LNCaP clone FGC (cell line): ENCODE measurements around the gene CACNA1C.

Experiments used
- DNase-seq: peaks from one replicate; pipeline ENCODE4 v3.0.0-alpha.2; 2011; ENCODE audit warnings: low read depth
- H3K4me3 ChIP-seq: 2 replicates; pipeline ENCODE4 v1.5.1; 2011; ENCODE audit warnings: mild to moderate bottlenecking, low read depth, low read length, control low read depth
- TF ChIP-seq, protein P1 (sequence below): IDR thresholded peaks from 2 replicates; pipeline ENCODE4 v1.5.1; 2012; ENCODE audit warnings: mild to moderate bottlenecking; ENCODE audit not compliant: control insufficient read depth, insufficient read depth; ENCODE audit errors: extremely low read depth

Gene CACNA1C

DNA sequence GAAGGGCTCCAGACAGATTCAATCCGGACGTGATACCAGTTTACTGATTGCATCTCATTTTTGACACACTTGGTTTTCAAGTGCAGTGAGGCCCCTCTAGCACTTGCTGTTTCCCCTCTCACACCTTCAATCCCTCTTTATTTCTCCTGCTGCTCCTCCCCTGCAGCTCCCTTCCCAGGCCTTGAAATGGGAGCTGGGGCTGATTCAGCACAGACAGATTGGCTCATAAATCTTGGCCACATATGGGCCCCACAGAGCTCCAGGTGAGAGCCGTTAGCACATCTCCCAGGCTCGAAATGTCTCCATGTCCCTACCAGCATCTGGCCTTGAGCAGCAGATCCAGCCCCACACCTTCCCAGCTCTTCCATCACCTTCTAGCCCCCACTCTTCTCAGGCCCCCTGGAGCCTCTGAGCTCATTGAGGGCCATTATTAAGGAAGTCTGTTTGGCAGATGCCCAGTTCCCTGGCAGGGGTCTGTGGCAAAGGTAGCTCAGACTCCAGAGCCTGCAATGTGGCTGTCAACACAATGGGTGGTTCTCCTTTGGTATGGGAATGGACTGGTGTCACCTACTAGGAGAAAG lies 521.7 kb downstream of the CACNA1C start:
- DNase-seq = no peak
- no peak overlapping the region for H3K4me3 ChIP-seq
- TF ChIP-seq, protein P1, sequence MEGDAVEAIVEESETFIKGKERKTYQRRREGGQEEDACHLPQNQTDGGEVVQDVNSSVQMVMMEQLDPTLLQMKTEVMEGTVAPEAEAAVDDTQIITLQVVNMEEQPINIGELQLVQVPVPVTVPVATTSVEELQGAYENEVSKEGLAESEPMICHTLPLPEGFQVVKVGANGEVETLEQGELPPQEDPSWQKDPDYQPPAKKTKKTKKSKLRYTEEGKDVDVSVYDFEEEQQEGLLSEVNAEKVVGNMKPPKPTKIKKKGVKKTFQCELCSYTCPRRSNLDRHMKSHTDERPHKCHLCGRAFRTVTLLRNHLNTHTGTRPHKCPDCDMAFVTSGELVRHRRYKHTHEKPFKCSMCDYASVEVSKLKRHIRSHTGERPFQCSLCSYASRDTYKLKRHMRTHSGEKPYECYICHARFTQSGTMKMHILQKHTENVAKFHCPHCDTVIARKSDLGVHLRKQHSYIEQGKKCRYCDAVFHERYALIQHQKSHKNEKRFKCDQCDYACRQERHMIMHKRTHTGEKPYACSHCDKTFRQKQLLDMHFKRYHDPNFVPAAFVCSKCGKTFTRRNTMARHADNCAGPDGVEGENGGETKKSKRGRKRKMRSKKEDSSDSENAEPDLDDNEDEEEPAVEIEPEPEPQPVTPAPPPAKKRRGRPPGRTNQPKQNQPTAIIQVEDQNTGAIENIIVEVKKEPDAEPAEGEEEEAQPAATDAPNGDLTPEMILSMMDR = no peak

- DNase-seq = no peak
- no peak overlapping the region for H3K4me3 ChIP-seq
- TF ChIP-seq, protein P1 = no peak
These were observed 522.5 kb downstream of the CACNA1C start for GRCh38 chr12:2575245-2575644.

- no peak overlapping the region for H3K4me3 ChIP-seq
- no peak for DNase-seq
- TF ChIP-seq, protein P1 = no peak
These were observed 525.4 kb downstream of the CACNA1C start for GRCh38 chr12:2578211-2578610.

- no peak for DNase-seq
- no peak overlapping the region for H3K4me3 ChIP-seq
- TF ChIP-seq, protein P1 = no peak
These were observed 526.0 kb downstream of the CACNA1C start for GRCh38 chr12:2578772-2579171.

DNA sequence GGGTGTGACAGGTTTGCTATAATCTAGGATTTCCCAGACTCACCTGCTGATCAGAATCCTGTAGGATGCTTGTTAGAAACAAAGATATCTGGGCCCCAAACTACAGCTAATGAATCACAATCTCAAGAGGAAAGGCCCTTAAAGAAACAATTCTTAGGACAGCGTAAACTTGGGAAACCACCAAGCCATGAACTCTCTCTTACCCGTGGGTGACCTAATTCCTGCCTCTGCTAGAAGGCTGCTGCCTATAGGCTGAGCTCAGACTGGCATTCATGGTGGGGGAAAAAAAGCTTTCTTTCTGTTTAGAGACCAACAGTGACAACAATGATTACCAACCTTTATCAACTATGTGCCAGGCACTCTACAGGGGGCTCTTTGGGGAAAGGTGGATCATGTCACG lies 528.0 kb downstream of the CACNA1C start:
- no peak for DNase-seq
- TF ChIP-seq, protein P1 = no peak
- H3K4me3 ChIP-seq = no peak overlapping the region

DNA sequence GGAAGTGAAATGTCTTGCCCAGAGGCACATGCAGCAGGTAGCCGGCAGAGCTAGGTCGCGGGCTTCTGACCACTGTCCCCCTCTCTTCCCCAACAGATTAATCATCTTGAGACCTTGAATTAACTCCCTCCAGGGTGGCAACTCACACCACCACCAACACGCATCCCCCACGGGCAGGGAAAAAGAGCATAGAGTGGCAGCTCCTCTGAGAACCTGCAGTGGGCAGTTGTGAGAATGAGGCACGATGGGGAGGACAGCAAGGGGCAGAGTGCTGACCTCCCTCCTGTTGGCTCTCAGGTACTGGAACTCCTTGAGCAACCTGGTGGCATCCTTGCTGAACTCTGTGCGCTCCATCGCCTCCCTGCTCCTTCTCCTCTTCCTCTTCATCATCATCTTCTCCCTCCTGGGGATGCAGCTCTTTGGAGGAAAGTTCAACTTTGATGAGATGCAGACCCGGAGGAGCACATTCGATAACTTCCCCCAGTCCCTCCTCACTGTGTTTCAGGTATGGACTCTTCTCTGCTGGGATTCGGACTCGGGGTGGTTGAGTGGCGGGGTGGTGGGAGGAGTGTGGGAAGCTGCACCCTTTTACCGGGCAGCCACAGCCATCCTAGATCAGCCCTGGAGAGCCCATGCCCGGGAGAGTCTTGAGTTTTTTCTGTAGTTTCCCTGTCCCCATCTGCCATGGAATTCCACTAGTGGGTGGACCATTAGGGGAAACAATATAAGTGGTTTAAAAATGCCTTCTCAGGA lies 528.7 kb downstream of the CACNA1C start:
- H3K4me3 ChIP-seq = no peak overlapping the region
- TF ChIP-seq, protein P1 = no peak
- DNase-seq = no peak
